ENCODE data around the gene GRAMD2A. TPM values are rescaled to one million over a fixed set of nuclear protein-coding genes. Genes with fewer than 3 reads are reported as not detected.
A peak's percentile ranks its signal among the peaks of the same experiment; 100 is the strongest.

The GRAMD2A gene
- total RNA-seq, 1 experiment from 2014 or later, result 0.34 TPM

GRCh38 chr15:72168131-72168807, 29.3 kb downstream of the GRAMD2A start:
- peak; percentile 18 for DNase-seq (ENCODE audit: low read depth)

GRCh38 chr15:72167445-72167844, 30.1 kb downstream of the GRAMD2A start:
- DNase-seq (ENCODE audit: low read depth), result no peak

- DNase-seq (ENCODE audit: low read depth), result no peak
Observed at GRCh38 chr15:72166716-72167417, 30.7 kb downstream of the GRAMD2A start.

- no peak for DNase-seq (ENCODE audit: low read depth)
Observed at GRCh38 chr15:72163719-72164118, 33.9 kb downstream of the GRAMD2A start.

- no peak for DNase-seq (ENCODE audit: low read depth)
Observed at GRCh38 chr15:72162569-72162968, 35.0 kb downstream of the GRAMD2A start.

GRCh38 chr15:72161361-72162132, 36.0 kb downstream of the GRAMD2A start:
- no peak for DNase-seq (ENCODE audit: low read depth)

GRCh38 chr15:72160696-72161245, 36.8 kb downstream of the GRAMD2A start:
- DNase-seq (ENCODE audit: low read depth), result no peak

- no peak for DNase-seq (ENCODE audit: low read depth)
Observed at GRCh38 chr15:72156928-72157327, 40.7 kb downstream of the GRAMD2A start.

- DNase-seq (ENCODE audit: low read depth), result peak; percentile 82
Observed at GRCh38 chr15:72155635-72156616, 41.7 kb downstream of the GRAMD2A start.

GRCh38 chr15:72155003-72155621, 42.5 kb downstream of the GRAMD2A start:
- peak; percentile 71 for DNase-seq (ENCODE audit: low read depth)

- DNase-seq (ENCODE audit: low read depth), result no peak
Observed at GRCh38 chr15:72154316-72154715, 43.3 kb downstream of the GRAMD2A start.

- no peak for DNase-seq (ENCODE audit: low read depth)
Observed at GRCh38 chr15:72153269-72154000, 44.2 kb downstream of the GRAMD2A start.

GRCh38 chr15:72147418-72147817, 50.2 kb downstream of the GRAMD2A start:
- no peak for DNase-seq (ENCODE audit: low read depth)

- DNase-seq (ENCODE audit: low read depth), result no peak
Observed at GRCh38 chr15:72146934-72147333, 50.7 kb downstream of the GRAMD2A start.

GRCh38 chr15:72146221-72146620, 51.4 kb downstream of the GRAMD2A start:
- DNase-seq (ENCODE audit: low read depth), result no peak

GRCh38 chr15:72141171-72142084, 56.2 kb downstream of the GRAMD2A start:
- DNase-seq (ENCODE audit: low read depth), result peak; percentile 36

GRCh38 chr15:72140088-72140487, 57.5 kb downstream of the GRAMD2A start:
- DNase-seq (ENCODE audit: low read depth), result no peak

- no peak for DNase-seq (ENCODE audit: low read depth)
Observed at GRCh38 chr15:72139667-72140066, 57.9 kb downstream of the GRAMD2A start.

All from M059J (cell line).